Ramos (cell line): Measurements from ENCODE around the gene RNF225.
"Not testable (repeated sequence)": the region's sequence is repeated elsewhere in the genome, so short reads cannot be mapped to it uniquely, and the experiment has no call there.

ENCODE experiments used
- in situ Hi-C: fragments of 300-500 bp; cut with MboI; formaldehyde crosslinking; loops from one replicate; pipeline ENCODE4 v1.14.3; 2022; ENCODE audit warnings: low sequenced_read_pairs; ENCODE audit not compliant: unreplicated experiment

RNF225 gene

DNA sequence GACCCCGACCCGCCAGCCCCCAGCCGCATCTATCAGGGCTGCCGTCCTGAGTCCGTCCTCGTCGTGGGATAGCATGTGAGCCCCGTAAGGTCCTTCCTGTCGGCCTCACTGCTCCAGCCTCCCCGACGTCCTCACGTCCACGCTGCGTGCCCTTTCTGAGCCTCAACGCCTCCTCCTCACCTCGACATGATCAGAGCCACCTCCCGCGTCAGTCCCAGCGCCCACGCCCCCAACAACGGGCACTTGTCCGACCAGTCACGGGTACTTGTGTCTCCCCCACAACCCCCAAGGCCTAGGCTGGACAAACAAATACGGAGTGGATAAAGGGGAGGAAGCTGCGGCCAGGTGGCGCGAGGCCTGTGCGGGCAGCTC lies 33.6 kb upstream of the RNF225 start:
- in situ Hi-C loops = no loop called here

DNA sequence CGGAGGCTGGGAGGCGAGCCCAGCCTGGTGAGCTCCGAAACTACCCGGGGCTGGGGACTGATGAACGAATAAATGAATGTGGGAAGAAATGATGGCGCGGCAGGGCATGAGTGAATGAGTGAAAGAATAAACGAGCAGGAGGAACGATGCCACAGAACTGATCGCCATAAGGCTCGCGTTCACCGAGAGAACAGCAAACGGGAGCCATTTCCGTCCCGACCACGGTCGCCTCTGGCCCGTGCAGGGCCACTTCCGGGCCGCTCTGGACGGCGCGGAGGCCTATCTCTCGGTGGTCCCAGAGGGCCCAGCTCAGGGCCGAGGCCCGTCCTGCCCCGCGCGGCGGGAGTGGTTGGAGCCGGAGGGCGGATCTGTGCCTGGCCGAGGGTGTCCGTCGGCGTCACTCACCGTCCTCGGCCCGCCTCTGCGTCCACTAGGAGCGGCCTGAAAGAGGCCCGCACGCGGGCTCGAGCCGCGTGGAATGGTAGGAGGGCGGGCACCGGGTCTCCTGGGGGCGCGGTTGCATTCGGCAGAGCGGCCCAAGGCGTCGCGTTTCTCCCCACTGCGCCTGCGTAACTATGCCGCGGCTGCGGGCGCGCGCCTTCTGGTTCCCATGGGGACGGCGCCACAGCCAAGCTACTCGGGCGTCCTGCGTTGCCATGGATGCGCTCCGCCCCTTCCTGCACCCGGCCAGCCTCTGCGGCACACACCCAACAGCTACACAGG lies 33.0 kb upstream of the RNF225 start, which contains the start of gene ZNF497:
Gene ZNF497, minus strand, starts transcription at position 480 of the 723 bp plus-strand sequence. CDS start 5,116 bp downstream, outside the sequence.
- in situ Hi-C loops = no loop called here

DNA sequence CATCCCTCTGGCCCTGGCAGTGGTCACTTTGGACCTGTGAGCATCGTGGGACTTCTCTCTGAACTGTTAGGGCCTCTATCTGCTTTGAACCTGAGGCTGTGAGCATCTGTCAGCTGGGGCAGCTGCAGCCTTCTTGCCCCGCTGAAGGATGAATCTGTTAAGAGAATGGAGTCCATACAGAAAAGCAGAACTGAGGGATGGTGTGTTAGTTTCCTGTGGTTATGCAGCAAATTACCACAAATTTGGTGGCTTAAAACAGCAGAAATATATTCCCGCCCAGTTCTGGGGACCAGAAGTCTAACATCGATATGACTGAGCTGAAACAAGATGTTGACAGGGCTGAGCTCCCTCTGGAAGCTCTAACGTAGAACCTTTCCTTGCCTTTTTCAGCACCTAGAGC lies 31.3 kb upstream of the RNF225 start:
- in situ Hi-C loops = no loop called here

DNA sequence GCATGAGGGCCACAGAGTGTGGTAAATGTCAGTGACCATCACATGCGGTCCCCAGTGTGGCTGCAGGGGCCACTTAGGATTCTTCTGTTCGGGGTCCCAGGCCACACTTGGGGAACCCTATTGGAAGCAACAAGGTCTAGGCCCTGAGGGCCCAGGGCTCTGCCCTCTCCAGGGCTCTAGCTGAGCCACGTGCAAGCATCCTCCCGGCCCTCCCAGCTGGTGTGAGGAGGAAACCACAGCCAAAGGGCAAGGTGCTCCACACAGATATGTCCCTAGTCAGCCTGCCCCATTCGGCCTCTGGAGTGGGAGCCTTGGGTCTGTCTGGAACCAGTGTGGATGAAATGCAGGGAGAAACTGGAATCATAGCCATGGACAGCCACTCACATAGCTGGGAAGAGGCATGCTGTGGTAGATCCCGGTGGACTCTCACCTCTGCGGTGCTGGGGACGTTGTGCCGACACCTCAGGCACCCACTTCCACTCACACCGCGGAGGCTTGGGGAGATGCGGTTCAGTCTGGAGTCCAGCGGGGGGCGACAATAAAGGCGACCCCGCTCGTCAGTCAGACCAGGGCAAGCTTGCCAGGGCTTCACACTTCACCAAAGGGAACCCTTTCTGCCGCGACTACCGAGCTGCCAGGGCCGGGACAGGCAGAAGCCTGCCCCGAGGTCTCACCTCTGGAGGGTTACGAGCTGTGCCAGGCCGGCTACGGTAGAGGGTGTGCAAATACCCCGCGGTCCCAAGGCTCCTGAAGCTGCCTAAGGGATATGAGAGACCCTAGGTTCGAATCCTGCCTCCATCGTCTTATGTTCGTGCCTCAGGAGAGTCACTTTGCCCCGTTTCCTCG lies 28.6 kb upstream of the RNF225 start:
- in situ Hi-C loops = no loop called here

DNA sequence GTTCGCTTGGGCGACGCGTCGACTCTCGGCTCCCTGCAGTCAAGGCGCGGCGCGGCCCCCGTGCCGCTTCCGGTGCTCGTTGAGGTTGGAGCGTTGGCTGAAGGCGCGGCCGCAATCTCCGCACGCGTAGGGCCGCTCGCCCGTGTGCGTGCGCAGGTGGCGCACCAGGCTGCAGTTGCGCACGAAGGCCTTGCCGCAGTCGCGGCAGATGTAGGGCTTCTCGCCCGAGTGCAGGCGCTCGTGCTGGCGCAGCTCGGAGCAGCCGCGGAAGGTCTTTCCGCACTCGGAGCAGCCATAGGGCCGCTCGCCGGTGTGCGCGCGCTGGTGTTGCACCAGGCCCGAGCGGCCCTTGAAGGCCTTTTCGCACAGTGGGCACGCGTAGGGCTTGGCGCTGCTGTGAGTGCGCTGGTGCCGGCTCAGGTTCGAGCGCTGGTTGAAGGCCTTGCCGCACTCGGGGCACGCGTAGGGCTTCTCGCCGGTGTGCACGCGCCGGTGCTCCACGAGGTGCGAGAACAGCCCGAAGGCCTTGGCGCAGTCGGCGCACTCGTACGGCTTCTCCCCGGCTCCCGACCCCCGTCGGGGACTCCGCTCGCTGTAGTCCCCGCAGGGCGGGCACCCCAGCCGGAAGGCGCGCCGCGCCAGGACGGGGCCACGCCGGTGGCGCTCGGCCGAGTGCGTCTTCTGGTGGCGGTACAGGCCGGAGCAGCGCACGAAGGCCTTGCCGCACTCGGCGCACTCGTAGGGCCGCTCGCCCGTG lies 27.6 kb upstream of the RNF225 start:
- in situ Hi-C loops = no loop called here

DNA sequence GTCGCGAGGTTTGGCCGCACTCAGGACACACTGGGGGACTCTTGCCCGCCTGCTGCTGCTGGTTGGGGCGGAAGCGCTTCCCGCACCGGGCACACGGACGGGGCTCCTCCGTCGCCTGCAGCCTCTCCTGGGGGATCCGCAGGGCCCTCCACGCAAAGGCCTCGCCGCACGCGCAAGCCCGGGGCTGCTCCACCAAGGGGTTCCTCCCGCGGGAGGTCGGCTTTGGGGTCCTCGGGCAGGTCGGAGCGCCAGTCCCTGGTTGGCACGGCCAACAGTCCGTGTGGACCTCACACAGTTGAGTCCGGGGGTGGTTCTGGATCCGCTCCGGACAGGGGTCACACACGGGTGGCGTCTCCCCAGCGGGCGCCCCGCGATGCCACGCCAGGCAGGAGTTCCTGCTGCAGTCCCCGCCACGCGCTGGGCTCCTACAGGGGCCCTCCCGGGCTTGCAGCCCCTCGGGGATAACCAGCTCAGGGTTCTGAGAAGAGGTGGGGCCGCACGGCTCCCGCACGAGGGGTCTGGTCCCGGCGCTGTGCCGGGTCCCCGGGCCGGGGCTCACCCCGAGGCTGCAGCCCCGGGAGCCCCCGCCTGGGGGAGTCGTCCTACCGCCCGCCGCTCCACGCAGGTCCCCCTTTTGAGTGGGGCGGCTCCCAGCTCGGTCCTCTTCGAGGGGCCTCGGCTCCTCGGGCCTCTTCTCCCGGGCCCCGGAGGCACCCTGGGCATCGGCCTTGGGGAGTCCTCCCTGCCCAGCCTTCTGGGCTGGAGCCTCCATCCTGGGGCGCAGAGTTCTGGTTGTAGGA lies 26.7 kb upstream of the RNF225 start:
- in situ Hi-C loops = no loop called here

DNA sequence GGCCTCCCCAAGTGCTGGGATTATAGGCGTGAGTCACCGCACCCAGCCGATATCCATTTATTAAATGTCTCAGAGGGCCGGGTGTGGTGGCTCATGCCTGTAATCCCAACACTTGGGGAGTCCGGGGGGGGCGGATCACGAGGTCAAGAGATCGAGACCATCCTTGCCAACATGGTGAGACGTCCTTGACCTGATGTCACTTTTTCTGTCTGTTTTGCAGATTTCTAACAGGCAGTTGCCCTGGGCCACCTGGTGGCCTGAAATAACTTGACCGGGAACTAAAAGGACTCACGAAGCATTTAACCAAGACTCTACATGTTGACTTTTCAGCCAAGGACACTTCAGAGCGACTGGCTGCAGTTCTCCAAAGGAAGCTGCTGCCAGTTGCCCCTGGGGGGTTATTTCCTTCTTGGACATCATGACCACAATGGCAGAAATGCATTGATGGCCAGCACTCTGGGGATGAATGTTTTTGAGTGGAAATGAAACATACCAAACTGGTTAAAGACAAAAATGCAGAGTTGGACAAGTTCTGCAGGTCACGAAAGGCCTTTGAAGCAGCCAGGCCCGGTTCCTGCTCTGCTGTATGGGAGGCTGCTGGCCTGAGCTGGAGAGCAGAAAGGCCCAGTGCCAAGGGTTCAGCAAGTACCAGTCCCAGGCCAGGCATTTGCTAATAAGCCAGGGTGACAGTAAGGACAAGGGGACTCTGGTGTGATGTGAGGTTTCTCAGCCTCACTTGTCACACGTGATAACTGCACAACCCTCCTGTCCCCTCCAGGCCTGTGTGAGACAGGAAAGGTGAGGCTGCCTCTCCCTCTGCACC lies 22.9 kb upstream of the RNF225 start:
- in situ Hi-C loops = no loop called here

DNA sequence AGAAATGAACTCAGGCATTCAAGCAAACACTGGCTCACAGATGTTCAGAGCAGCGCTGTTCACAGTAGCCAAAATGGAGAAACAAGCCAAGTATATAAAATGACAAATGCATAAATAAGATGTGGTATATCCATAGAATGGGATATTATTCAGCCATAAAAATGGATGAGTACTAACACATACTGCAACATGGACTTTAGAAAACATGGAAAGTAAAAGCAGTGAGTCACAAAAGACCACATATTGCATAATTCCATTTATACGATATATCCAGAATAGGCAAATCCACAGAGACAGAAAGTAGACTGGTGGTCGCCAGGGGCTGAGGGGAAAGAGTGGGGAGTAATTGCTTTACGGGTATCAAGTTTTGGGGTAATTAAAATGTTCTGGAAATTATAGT lies 21.3 kb upstream of the RNF225 start:
- in situ Hi-C loops = no loop called here

DNA sequence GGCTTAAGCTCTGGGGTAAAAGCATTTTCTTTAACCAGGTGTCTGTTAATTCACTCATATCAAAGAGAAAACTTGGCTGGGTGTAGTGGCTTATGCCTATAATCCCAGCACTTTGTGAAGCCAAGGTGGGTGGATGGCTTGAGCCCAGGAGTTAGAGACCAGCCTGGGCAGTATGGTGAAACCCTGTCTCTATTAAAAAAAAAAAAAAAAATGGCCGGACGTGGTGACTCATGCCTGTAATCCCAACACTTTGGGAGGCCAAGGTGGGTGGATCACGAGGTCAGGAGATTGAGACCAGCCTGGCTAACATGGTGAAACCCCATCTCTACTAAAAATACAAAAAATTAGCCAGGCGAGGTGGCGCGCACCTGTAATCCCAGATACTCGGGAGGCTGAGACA lies 18.7 kb upstream of the RNF225 start:
- in situ Hi-C loops = not testable (repeated sequence)

DNA sequence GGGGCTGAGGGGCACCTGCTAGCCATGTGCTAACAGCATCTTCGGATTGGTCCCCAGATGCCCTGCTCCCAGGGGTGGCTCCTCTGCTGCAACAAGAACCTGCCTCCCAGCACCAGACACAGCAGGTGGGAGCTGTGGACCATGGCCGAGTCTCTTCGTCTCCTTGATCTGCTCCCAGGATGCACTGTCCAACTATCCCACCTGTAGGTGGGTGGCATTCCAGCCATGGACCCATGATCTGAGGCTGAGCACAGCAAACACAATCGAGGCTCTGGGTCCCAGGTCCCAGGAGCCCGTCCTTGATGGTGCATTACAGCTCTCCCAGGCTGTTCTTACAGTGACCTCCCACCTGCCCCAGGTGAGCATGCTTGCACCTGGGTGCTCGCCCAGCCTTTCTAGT lies 16.2 kb upstream of the RNF225 start:
- in situ Hi-C loops = no loop called here

DNA sequence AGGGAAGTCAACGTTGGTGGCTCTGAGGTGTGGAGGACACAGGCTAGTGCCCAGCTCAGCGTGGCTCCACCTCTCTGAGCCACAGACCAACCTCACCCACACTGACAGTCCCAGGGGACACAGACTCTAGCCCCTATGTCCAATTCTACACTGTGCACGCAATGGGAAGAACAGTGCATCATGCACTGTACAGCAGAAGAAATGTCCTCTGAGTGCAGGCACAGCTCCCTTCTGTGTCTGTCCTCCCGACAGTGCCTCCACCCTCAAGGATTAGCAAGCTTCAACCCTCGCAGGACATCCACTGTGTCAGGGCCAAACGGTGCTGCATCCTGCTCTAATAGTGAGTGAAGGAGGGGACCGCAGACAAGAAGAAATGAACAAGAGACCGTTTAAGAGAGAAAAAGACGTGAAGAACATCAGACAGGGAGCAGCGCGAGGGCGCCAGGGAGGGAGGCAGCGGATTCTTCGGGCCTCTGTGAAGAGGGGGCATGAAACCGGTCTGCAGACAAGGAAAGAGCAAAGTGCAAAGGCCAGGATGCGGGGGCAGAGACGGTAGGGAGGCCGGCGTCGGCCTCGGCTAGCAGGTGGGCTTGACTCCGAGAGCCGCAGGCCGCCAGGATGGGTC lies 15.3 kb upstream of the RNF225 start:
- in situ Hi-C loops = no loop called here

DNA sequence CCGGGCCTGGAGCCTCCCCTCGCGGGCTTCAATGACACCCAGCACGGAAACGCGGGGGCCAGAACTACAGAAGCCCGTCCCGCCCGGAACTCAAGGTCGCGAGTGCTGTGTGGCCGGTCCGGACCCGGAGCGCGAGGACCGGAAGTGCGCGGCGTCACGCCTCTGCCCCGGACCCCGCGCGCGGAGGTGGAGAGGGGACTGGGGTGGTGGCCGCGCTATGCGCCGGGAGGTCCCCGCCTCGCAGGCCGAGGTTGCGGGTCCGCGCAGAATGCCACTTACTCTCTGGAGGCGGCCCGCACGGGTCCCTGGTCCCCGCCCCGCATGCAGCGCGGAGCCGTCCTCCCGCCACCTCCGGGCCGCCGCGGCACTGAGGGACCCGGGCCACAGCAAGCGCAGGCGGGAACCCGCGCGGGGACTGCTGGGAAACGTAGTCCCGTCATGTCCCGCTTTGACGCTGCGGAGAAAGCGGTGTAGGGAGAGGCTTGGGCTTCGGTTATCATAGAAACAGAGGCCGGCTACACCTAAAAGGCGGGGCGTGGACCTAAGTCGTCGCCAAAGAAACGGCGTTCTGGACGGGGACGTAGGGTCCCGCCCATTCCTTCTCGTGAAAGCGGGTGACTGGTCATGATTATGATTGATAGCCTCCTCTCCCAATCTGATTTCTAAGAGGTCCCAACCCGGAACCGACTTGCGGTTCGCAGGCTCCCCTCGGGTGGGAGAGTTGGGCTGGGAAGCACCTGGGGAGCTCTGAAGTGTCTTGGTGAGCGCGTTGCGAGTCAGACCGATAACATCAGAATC lies 14.6 kb upstream of the RNF225 start, which contains the start of gene ZNF837:
Gene ZNF837, minus strand, starts transcription at position 369 of the 798 bp plus-strand sequence. CDS start 11,698 bp downstream, outside the sequence.
- in situ Hi-C loops = no loop called here

DNA sequence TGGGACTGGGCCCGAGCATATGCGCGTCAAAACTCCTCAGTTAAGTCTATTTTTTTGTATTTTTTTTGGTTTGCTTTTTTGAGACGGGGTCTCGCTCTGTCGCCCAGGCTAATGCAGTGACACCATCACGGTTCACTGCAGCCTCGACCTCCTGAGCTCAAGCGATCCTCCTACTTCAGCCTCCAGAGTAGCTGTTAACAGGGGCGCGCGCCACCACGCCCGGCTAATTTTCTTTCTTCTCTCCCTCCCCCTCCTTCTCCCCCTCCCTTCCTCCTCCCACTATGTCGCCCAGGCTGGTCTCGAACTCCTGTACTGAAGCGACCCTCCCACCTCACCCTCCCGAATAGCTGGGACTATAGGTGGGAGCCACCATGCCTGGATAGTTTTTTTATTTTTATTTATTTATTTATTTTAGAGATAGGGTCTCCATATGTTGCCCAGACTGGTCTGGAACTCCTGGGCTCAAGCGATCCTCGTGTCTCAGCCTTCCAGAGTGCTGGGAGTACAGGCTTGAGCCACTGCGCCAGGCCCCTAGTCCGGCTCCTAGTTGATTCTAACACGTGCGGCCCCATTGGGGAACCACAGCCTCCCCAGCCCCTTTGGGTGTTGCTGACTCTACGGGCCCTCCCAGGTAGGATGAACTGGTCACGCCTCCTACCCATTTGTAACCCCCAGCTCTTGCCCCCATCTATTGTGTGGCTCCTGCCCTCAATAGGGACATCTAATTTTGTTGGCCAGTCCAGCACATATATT lies 13.8 kb upstream of the RNF225 start:
- in situ Hi-C loops = no loop called here

DNA sequence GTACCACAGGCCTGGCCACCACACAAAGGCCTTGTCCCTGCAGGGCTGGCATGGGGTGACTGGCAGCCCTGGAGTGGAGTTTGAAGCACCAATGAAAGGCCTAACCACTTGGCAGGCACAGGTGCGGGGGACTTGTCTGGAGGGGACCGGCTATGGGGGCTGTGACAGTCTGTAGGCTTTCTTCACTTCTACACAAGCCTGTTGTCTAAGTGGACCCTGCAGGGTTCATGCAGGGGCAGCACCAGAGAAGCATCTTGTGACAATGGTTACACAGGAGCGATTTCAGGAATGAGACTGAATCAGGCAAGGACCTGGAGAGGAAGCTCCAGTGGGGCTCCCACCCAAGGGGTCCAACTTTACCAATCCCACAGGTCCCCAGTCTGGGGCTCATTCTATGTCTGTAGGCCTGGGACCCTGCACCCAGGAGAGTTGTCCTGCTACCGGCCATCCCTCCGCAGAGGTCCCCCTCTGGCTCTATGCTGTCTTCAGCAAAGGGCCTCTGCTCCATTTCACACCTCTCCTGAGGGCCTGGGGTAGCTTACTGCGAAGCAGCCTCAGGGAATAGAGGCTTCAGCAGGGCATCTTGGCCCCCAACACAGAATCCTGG lies 12.4 kb upstream of the RNF225 start:
- in situ Hi-C loops = no loop called here

DNA sequence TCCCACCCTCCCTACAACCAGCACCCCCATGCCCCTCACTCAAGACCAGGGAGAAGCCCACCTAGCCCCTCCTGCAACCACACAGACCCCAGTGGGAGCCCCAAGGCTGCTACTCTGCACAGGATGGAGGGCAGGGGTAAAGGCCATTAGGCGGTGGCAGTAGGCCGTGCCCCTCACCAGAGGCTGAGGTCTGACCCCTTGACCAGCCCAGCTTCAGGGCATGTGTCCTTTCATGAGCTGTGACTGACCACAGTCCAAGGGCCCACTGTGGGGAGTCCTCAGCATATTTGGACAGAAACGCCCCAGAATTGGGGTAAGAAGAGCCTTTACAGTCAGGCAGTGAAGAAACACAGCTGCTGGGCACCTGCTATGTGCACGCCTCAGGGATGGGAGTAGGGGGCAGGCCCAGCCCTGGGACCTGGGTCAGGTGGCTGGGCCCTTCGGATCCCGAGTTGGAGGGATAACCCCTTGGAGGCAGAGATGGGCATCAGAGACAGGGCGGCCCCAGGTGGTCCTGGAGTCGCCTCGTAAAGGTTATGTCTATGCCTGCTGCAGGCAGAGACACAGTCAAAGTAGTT lies 10.1 kb upstream of the RNF225 start:
- in situ Hi-C loops = no loop called here

DNA sequence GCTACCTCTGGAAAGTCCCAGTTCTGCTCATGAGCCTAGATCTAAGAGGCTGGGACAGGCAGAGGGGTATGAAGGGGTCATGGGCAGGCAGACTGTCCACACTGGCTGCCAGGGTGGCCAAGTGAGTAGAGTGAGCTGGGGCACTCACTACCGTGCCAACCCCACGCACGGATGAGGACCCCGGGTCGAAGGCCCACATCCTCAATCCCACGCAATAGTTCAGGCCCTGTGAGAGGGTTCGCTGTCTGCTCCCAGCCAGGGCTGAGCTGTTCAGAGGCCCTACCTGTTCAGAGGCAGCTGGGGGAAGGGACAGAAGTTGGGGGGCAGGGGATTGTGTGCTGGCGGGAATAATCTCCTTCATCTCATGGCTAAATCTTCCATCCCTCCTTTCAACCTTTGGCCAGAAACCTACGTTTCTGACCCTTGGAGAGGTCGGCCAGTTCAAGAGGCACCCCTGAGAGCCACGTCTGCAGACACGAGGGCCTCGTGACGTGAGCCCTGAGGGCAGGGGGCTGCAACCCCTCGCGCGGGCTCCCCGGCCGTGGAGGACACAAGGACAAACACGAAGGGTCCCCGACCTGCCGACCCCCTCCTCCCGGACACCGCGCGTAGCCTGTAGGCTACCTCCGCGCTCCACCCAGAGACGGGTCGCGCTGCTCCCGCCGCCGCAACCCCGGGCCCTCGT lies 9.4 kb upstream of the RNF225 start:
- in situ Hi-C loops = no loop called here
